ENCODE measurements around the gene SUPT4H1.

Gene SUPT4H1

GRCh38 chr17:58303971-58304749 lies 47.8 kb downstream of the SUPT4H1 start:
- DNase-seq (ENCODE audit: low read depth), result peak; percentile 25

GRCh38 chr17:58302919-58303585 lies 48.9 kb downstream of the SUPT4H1 start:
- DNase-seq (ENCODE audit: low read depth), result no peak

DNA sequence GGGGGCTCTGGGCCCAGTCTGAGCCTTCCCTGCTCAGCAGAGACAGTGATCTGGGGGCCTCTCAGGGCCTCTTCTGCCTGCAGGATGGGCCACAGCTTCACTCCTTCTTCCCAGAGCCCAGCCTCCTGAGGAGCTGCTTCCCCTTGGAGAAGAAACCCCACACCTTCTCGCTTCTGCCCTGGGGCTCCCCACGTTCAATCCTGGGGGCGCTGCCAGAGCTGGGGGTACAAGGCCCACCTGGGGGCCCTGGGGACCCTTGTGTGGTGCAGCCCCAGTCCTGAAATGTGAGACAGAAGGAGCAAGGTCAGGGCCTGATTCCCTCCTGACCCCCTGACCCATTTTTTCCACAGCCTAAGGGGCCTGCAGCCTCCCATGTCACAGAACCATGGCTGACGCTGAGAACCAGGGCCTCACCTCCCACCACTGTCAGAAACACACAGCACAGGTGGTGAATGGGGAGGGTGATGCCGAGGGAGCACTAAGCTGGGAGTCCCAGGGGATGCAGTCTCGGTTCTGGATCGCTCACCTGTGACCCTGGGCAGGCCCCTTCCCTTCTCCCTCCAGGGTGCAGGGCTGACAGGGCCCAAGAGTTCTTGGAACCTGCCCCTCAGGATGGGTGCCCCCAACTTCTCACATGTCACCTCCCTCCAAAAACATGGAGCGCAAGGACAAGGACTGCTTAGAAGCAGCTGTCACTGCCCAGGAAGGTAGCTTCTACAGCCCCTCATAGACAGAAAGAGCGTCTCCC lies 49.7 kb downstream of the SUPT4H1 start:
- no peak for DNase-seq (ENCODE audit: low read depth)

DNA sequence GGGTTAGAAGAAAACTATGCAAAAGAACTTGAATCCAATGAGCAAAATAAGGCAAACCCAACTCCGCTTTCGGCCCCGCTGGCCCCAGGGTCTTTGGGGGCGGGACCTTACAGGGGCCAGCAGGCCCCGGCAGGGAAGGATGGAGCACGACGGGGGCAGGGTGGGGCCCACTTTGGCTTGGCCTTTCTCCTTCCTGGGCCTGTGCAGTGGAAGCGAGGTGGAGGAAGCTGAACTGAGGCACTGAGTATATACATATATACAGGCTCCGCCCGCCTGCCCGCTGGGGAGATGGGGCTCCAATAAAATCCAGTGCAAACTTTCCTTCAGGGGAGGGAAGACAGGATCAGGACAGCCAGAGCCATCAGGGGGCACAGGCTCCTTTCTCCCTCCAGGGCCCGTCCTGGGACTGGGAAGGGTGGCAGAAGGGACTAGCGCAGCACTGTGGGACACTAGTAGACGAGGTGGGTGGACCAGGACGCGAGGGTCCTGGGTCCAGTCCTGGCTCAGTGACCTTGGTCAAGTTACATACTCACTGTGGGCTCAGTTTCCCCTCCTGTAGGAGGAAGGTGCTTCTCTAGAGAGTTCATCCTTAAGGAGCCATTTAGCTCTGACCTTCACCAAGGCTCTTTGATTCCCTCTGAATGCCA lies 50.4 kb downstream of the SUPT4H1 start:
- no peak for DNase-seq (ENCODE audit: low read depth)

GRCh38 chr17:58300336-58300735 lies 51.7 kb downstream of the SUPT4H1 start:
- no peak for DNase-seq (ENCODE audit: low read depth)
